Vagina (tissue), 2 donors: ENCODE data around the gene GYG1.

Source experiments
- POLR2A ChIP-seq, 2 donors: fragments of 450-650 bp; IDR thresholded peaks; one replicate each; pipeline ENCODE4 v1.6.1; 2017; ENCODE audit warnings: antibody characterized with exemption in 2 of 2, mild to moderate bottlenecking in 2 of 2, moderate library complexity in 2 of 2
- TF ChIP-seq, protein P1 (sequence below), 3 experiments: fragments of 450-650 bp in 2 of 3; fragments of 200-600 bp in 1 of 3; sonication (generic) in 1 of 3; IDR thresholded peaks; one replicate each; pipeline ENCODE4 v1.5.1; 2017 to 2019; ENCODE audit warnings: antibody characterized with exemption in 3 of 3, mild to moderate bottlenecking in 2 of 3, moderate library complexity in 2 of 3

DNA sequence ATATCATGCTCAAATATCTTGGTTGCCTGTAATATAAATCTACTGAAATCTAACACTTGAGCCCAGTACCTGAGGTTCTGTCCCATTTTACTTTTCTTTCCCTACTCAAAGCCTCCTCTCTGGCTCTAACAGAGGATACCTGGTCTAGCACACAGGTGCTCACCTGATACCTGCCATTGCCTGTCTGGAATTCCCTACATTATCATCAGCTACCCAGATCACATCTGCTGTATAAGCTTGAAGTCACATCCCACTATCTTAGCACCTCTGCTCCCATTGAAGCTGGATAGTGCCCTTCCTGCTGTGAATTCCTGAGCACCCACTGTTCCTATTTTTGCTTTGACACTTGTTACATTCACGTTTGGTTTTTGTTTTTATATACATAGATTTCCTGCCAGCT lies 30.5 kb downstream of the GYG1 start:
- TF ChIP-seq, protein P1, sequence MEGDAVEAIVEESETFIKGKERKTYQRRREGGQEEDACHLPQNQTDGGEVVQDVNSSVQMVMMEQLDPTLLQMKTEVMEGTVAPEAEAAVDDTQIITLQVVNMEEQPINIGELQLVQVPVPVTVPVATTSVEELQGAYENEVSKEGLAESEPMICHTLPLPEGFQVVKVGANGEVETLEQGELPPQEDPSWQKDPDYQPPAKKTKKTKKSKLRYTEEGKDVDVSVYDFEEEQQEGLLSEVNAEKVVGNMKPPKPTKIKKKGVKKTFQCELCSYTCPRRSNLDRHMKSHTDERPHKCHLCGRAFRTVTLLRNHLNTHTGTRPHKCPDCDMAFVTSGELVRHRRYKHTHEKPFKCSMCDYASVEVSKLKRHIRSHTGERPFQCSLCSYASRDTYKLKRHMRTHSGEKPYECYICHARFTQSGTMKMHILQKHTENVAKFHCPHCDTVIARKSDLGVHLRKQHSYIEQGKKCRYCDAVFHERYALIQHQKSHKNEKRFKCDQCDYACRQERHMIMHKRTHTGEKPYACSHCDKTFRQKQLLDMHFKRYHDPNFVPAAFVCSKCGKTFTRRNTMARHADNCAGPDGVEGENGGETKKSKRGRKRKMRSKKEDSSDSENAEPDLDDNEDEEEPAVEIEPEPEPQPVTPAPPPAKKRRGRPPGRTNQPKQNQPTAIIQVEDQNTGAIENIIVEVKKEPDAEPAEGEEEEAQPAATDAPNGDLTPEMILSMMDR (IDR thresholded peaks at IDR 0.05): no peak
- no peak for TF ChIP-seq POLR2A (IDR thresholded peaks at IDR 0.05)
